ENCODE results near the gene MEIG1. TPM values are rescaled to one million over a fixed set of nuclear protein-coding genes. Genes with fewer than 3 reads are reported as not detected.

MEIG1 gene
- total RNA-seq, 1 donor from 2014 or later, result not detected

- H3K4me3 ChIP-seq, result no peak overlapping the region
- H3K9me3 ChIP-seq, result peaks cover 13% of the 10 kb centered on the region
- TF ChIP-seq CTCF (IDR thresholded peaks at IDR 0.05), result no peak
- intact Hi-C loops (cut with DNase I), result no loop called here
- no peak for ATAC-seq
- no peak for DNase-seq
- no peak overlapping the region for H3K27ac ChIP-seq
- H3K27me3 ChIP-seq, result no peaks in the 10 kb centered on the region
- H3K4me1 ChIP-seq, result no peaks in the 10 kb centered on the region
- H3K36me3 ChIP-seq, result peaks cover 81% of the 10 kb centered on the region
Observed at GRCh38 chr10:14918964-14919363, 40.2 kb upstream of the MEIG1 start.

- no peak for TF ChIP-seq CTCF (IDR thresholded peaks at IDR 0.05)
- ATAC-seq, result no peak
- intact Hi-C loops (cut with DNase I), result no loop called here
- Histone ChIP-seq H3K4me1 (no peaks in the 10 kb centered on the region), H3K27ac (no peak overlapping the region), H3K9me3 (no peaks in the 10 kb centered on the region), H3K4me3 (no peak overlapping the region), H3K27me3 (no peaks in the 10 kb centered on the region), H3K36me3 (peaks cover 95% of the 10 kb centered on the region)
- DNase-seq, result no peak
Observed at GRCh38 chr10:14924013-14924412, 35.2 kb upstream of the MEIG1 start.

- H3K27me3 ChIP-seq, result no peaks in the 10 kb centered on the region
- no peak overlapping the region for H3K27ac ChIP-seq
- intact Hi-C loops (cut with DNase I), result no loop called here
- ATAC-seq, result no peak
- no peak overlapping the region for H3K4me3 ChIP-seq
- DNase-seq, result no peak
- TF ChIP-seq CTCF (IDR thresholded peaks at IDR 0.05), result no peak
- H3K4me1 ChIP-seq, result no peaks in the 10 kb centered on the region
- H3K9me3 ChIP-seq, result no peaks in the 10 kb centered on the region
- H3K36me3 ChIP-seq, result peaks cover 94% of the 10 kb centered on the region
Observed at GRCh38 chr10:14925268-14925667, 33.9 kb upstream of the MEIG1 start.

GRCh38 chr10:14926061-14926470 lies 33.1 kb upstream of the MEIG1 start:
- no peak for TF ChIP-seq CTCF (IDR thresholded peaks at IDR 0.05)
- Histone ChIP-seq H3K36me3 (peaks cover 94% of the 10 kb centered on the region), H3K4me1 (no peaks in the 10 kb centered on the region), H3K27ac (no peak overlapping the region), H3K27me3 (no peaks in the 10 kb centered on the region), H3K4me3 (no peak overlapping the region), H3K9me3 (no peaks in the 10 kb centered on the region)
- no peak for ATAC-seq
- no peak for DNase-seq
- intact Hi-C loops (cut with DNase I), result no loop called here

GRCh38 chr10:14926722-14927416 lies 32.3 kb upstream of the MEIG1 start:
- intact Hi-C loops (cut with DNase I), result no loop called here
- Histone ChIP-seq H3K4me1 (no peaks in the 10 kb centered on the region), H3K36me3 (peaks cover 94% of the 10 kb centered on the region), H3K4me3 (no peak overlapping the region), H3K27me3 (no peaks in the 10 kb centered on the region), H3K9me3 (no peaks in the 10 kb centered on the region), H3K27ac (no peak overlapping the region)
- ATAC-seq, result no peak
- DNase-seq, result no peak
- TF ChIP-seq CTCF (IDR thresholded peaks at IDR 0.05), result no peak

- ATAC-seq, result no peak
- peaks cover 96% of the 10 kb centered on the region for H3K36me3 ChIP-seq
- intact Hi-C loops (cut with DNase I), result no loop called here
Observed at GRCh38 chr10:14930610-14931009, 28.6 kb upstream of the MEIG1 start.

More at GRCh38 chr10:14930610-14931009, 28.6 kb upstream of the MEIG1 start:
- H3K9me3 ChIP-seq, result no peaks in the 10 kb centered on the region
- H3K27ac ChIP-seq, result no peak overlapping the region
- DNase-seq, result no peak
- H3K4me1 ChIP-seq, result no peaks in the 10 kb centered on the region
- H3K27me3 ChIP-seq, result no peaks in the 10 kb centered on the region
- H3K4me3 ChIP-seq, result no peak overlapping the region
- TF ChIP-seq CTCF (IDR thresholded peaks at IDR 0.05), result no peak
